Measurements from ENCODE around the gene KCND3.

The KCND3 gene

DNA sequence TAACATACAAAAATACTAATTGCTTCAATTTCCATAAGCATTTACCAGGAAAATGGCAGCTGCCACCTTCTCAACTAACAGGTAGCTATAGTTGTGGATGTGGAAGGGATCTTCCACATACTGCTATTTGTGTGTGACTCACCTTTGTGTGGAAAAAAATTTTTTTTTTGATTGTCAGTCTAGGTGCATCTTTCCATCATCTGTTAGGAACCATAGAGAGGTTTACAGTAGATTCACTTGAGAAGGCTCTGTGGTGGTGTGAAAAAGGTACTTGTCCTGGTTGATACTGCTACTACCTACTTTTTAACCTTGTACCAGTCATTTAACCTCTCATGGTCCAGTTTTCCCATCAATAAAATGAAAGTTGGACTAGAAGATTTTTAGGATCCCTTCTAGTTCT, 220.8 kb downstream of the KCND3 start:
- DNase-seq (ENCODE audit: low spot score) (no peak), ATAC-seq (ENCODE audit: low read depth) (no peak)
- H3K4me3 ChIP-seq (ENCODE audit: severe bottlenecking): no peak overlapping the region
- H3K4me1 ChIP-seq (ENCODE audit: insufficient read depth, poor library complexity, severe bottlenecking): no peaks in the 10 kb centered on the region
- no peak overlapping the region for H3K27ac ChIP-seq (ENCODE audit: poor library complexity, severe bottlenecking)
- peaks cover 57% of the 10 kb centered on the region for H3K36me3 ChIP-seq (ENCODE audit: low read depth)
- no peaks in the 10 kb centered on the region for H3K9me3 ChIP-seq (ENCODE audit: severe bottlenecking)
- TF ChIP-seq CTCF (IDR thresholded peaks at IDR 0.05; ENCODE audit: poor library complexity, severe bottlenecking): no peak
- no peaks in the 10 kb centered on the region for H3K27me3 ChIP-seq (ENCODE audit: insufficient read depth, poor library complexity, severe bottlenecking)

- Histone ChIP-seq H3K27ac (ENCODE audit: poor library complexity, severe bottlenecking) (no peak overlapping the region), H3K27me3 (ENCODE audit: insufficient read depth, poor library complexity, severe bottlenecking) (no peaks in the 10 kb centered on the region), H3K9me3 (ENCODE audit: severe bottlenecking) (no peaks in the 10 kb centered on the region), H3K36me3 (ENCODE audit: low read depth) (peaks cover 63% of the 10 kb centered on the region), H3K4me1 (ENCODE audit: insufficient read depth, poor library complexity, severe bottlenecking) (no peaks in the 10 kb centered on the region), H3K4me3 (ENCODE audit: severe bottlenecking) (no peak overlapping the region)
- no peak for ATAC-seq (ENCODE audit: low read depth)
- no peak for DNase-seq (ENCODE audit: low spot score)
- TF ChIP-seq CTCF (IDR thresholded peaks at IDR 0.05; ENCODE audit: poor library complexity, severe bottlenecking): no peak
Measured at GRCh38 chr1:111768023-111768422, 221.4 kb downstream of the KCND3 start.

GRCh38 chr1:111762332-111762731, 227.1 kb downstream of the KCND3 start:
- ATAC-seq (ENCODE audit: low read depth): no peak
- Histone ChIP-seq H3K36me3 (ENCODE audit: low read depth) (peaks cover 98% of the 10 kb centered on the region), H3K9me3 (ENCODE audit: severe bottlenecking) (no peaks in the 10 kb centered on the region), H3K4me1 (ENCODE audit: insufficient read depth, poor library complexity, severe bottlenecking) (peaks cover 3% of the 10 kb centered on the region), H3K27me3 (ENCODE audit: insufficient read depth, poor library complexity, severe bottlenecking) (no peaks in the 10 kb centered on the region), H3K4me3 (ENCODE audit: severe bottlenecking) (no peak overlapping the region), H3K27ac (ENCODE audit: poor library complexity, severe bottlenecking) (no peak overlapping the region)
- DNase-seq (ENCODE audit: low spot score): no peak
- no peak for TF ChIP-seq CTCF (IDR thresholded peaks at IDR 0.05; ENCODE audit: poor library complexity, severe bottlenecking)

DNA sequence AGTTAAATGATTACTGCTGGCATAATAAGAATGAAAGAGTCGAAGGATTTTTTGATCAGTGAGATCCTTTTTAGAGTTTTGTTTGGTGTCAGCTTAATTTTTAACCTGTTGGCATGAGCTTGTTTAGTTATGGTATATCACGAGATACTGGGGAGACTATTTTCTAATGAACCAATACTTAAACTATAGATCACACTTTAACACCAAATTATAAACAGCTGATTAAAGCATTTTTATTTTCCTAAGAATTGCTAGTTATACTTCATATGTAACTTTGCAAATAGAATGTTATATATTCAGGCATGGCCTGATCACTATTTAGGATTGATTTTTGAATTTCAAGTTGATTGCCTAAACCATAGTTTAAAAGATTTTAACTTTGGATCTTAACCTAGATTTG, 227.8 kb downstream of the KCND3 start:
- Histone ChIP-seq H3K9me3 (ENCODE audit: severe bottlenecking) (no peaks in the 10 kb centered on the region), H3K27ac (ENCODE audit: poor library complexity, severe bottlenecking) (no peak overlapping the region), H3K27me3 (ENCODE audit: insufficient read depth, poor library complexity, severe bottlenecking) (no peaks in the 10 kb centered on the region), H3K4me3 (ENCODE audit: severe bottlenecking) (no peak overlapping the region), H3K36me3 (ENCODE audit: low read depth) (peaks cover 96% of the 10 kb centered on the region), H3K4me1 (ENCODE audit: insufficient read depth, poor library complexity, severe bottlenecking) (peaks cover 6% of the 10 kb centered on the region)
- ATAC-seq (ENCODE audit: low read depth) (no peak), DNase-seq (ENCODE audit: low spot score) (no peak)
- TF ChIP-seq CTCF (IDR thresholded peaks at IDR 0.05; ENCODE audit: poor library complexity, severe bottlenecking): no peak

DNA sequence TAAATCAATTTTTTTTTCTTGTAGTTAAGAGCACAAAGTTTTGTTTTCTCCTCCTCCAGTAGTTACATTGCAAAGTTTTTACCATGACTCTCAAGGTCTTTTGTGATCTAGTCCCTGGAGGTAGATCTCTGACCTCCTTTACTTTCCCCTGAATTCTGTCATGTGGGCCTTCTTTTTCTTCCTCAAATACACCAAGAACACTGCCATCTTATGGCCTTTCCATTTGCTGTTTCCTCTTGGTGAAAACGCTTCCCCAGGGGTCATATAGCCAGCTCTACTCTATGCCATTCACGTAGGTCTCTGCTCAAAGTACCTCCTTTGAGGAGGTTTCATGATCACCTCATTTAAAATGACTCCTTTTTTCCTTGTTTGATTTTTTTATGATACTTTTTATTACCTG, 231.1 kb downstream of the KCND3 start:
- TF ChIP-seq CTCF (IDR thresholded peaks at IDR 0.05; ENCODE audit: poor library complexity, severe bottlenecking): no peak
- ATAC-seq (ENCODE audit: low read depth) (no peak), DNase-seq (ENCODE audit: low spot score) (no peak)
- H3K36me3 ChIP-seq (ENCODE audit: low read depth): peaks cover 66% of the 10 kb centered on the region
- H3K27me3 ChIP-seq (ENCODE audit: insufficient read depth, poor library complexity, severe bottlenecking): no peaks in the 10 kb centered on the region
- H3K4me1 ChIP-seq (ENCODE audit: insufficient read depth, poor library complexity, severe bottlenecking): peaks cover 12% of the 10 kb centered on the region
- H3K9me3 ChIP-seq (ENCODE audit: severe bottlenecking): no peaks in the 10 kb centered on the region
- no peak overlapping the region for H3K27ac ChIP-seq (ENCODE audit: poor library complexity, severe bottlenecking)
- no peak overlapping the region for H3K4me3 ChIP-seq (ENCODE audit: severe bottlenecking)
